Uterus (tissue), 4 donors: ENCODE measurements around the gene SBF2. TPM values are rescaled to one million over a fixed set of nuclear protein-coding genes. Genes with fewer than 3 reads are reported as not detected.

ENCODE experiments used
- DNase-seq, 2 donors: peaks; one replicate each; pipeline ENCODE4 v3.0.0-alpha.2; 2019 to 2020
- H3K27ac ChIP-seq, 2 donors: fragments of 200-600 bp; sonication (generic); 1 replicate in 1 of 2; 2 replicates in 1 of 2; pipeline ENCODE4 v1.5.1; 2016 to 2018
- H3K27me3 ChIP-seq, 2 donors: fragments of 200-600 bp; sonication (generic); one replicate each; pipeline ENCODE4 v1.5.1; 2018 to 2019; ENCODE audit warnings: control low read depth in 1 of 2
- H3K36me3 ChIP-seq, 2 donors: fragments of 200-600 bp; sonication (generic); one replicate each; pipeline ENCODE4 v1.5.1; 2019; ENCODE audit warnings: control low read depth in 1 of 2
- H3K4me1 ChIP-seq, 2 donors: fragments of 200-600 bp; sonication (generic); one replicate each; pipeline ENCODE4 v1.5.1; 2018 to 2019; ENCODE audit warnings: control low read depth in 1 of 2
- H3K4me3 ChIP-seq, 2 donors: fragments of 200-600 bp; sonication (generic); 1 replicate in 1 of 2; 2 replicates in 1 of 2; pipeline ENCODE4 v1.5.1; 2018 to 2019; ENCODE audit warnings: mild to moderate bottlenecking in 1 of 2
- H3K9me3 ChIP-seq, 2 donors: fragments of 200-600 bp; sonication (generic); one replicate each; pipeline ENCODE4 v1.5.1; 2019; ENCODE audit warnings: control low read depth in 1 of 2
- POLR2A ChIP-seq, 2 donors: fragments of 450-650 bp; IDR thresholded peaks; one replicate each; pipeline ENCODE4 v1.6.1; 2016; ENCODE audit warnings: antibody characterized with exemption in 2 of 2, mild to moderate bottlenecking in 1 of 2, moderate library complexity in 1 of 2
- intact Hi-C: fragments of 100-400 bp; cut with DNase I; formaldehyde crosslinking; loops from one replicate; pipeline ENCODE4 v1.15.1; 2023; ENCODE audit warnings: low total_unique reads
- total RNA-seq, 4 donors: library from RNA; depleted of rRNA in 3 of 4; stranded (reverse); fragments of >200 nt in 3 of 4; gene quantifications; one replicate each; pipeline versions ENCODE4 v1.1.0 to v1.2.4, GENCODE V29; 2014 to 2023
- TF ChIP-seq, protein P1 (sequence below), 4 experiments: fragments of 200-600 bp in 2 of 4; fragments of 450-650 bp in 2 of 4; sonication (generic) in 2 of 4; IDR thresholded peaks; one replicate each; pipeline ENCODE4 v1.5.1; 2016 to 2019; ENCODE audit warnings: antibody characterized with exemption in 4 of 4, mild to moderate bottlenecking in 2 of 4, moderate library complexity in 1 of 4
- donor health status: DM: yes; HTN: yes; CAD: no.

SBF2 gene
- total RNA-seq, 4 donors from 2014 or later = 45.0 to 202 (median 98.0) TPM

DNA sequence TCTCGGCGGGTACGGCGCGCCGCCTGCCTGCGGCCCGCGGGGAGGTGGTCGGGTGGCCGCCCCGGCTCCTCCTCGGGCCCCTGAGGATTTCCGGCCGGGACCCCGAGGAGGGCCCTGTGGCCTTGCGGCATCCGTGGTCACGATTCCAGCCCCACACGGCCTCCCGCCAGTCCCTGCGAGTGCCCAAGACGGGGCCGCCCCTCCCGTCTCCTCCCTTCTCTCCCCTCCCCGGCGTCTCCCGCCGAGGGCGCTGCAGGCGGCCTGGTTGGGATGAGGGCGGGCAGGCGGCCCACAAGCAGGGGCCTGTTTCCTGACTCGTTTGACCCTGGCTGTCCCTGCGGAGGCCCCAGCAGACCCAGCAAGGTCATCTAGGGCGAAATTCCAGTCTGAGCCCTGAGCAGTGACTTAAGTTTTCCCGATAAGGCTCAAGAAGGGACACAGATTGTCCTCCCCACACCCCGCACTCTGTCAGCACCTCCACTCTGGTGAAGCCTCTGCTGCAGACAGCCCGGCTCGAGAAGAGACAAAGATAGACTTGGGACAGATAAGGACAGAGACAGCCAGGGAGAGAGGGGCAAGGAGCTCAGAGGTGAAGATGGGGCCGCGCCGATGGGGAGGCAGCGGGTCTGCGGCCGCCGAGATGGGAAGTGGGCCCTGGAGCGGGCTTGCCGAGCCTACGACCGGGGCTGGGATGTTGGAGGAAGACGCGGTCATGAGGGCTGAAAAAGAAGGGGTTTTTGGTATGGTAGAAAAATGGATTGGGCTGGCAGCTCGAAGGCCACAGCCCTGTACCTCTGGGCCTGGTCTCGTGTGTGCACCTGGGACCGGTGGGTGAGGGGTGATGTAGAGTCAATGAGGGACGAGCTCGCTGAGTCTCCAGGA is 535.1 kb downstream of the SBF2 start:
- intact Hi-C loops = loop anchor here (10.0 kb wide), 2 partner anchors 216 to 566 kb away; no protein-coding TSS in a partner anchor
- H3K9me3 ChIP-seq = no peaks in the 10 kb centered on the region
- H3K4me1 ChIP-seq = peaks cover 7 to 9% of the 10 kb centered on the region in 2 donors
- DNase-seq = peak; percentile 75 to 81
- H3K36me3 ChIP-seq = no peaks in the 10 kb centered on the region
- H3K27me3 ChIP-seq = no peaks in the 10 kb centered on the region
- TF ChIP-seq, protein P1, sequence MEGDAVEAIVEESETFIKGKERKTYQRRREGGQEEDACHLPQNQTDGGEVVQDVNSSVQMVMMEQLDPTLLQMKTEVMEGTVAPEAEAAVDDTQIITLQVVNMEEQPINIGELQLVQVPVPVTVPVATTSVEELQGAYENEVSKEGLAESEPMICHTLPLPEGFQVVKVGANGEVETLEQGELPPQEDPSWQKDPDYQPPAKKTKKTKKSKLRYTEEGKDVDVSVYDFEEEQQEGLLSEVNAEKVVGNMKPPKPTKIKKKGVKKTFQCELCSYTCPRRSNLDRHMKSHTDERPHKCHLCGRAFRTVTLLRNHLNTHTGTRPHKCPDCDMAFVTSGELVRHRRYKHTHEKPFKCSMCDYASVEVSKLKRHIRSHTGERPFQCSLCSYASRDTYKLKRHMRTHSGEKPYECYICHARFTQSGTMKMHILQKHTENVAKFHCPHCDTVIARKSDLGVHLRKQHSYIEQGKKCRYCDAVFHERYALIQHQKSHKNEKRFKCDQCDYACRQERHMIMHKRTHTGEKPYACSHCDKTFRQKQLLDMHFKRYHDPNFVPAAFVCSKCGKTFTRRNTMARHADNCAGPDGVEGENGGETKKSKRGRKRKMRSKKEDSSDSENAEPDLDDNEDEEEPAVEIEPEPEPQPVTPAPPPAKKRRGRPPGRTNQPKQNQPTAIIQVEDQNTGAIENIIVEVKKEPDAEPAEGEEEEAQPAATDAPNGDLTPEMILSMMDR (IDR thresholded peaks at IDR 0.05) = peak; percentile 27 to 61 (median 50)
- TF ChIP-seq POLR2A (IDR thresholded peaks at IDR 0.05) = no peak
- peak overlapping the region; percentile 53 to 61 for H3K4me3 ChIP-seq
- peak overlapping the region; percentile 85 to 95 for H3K27ac ChIP-seq

DNA sequence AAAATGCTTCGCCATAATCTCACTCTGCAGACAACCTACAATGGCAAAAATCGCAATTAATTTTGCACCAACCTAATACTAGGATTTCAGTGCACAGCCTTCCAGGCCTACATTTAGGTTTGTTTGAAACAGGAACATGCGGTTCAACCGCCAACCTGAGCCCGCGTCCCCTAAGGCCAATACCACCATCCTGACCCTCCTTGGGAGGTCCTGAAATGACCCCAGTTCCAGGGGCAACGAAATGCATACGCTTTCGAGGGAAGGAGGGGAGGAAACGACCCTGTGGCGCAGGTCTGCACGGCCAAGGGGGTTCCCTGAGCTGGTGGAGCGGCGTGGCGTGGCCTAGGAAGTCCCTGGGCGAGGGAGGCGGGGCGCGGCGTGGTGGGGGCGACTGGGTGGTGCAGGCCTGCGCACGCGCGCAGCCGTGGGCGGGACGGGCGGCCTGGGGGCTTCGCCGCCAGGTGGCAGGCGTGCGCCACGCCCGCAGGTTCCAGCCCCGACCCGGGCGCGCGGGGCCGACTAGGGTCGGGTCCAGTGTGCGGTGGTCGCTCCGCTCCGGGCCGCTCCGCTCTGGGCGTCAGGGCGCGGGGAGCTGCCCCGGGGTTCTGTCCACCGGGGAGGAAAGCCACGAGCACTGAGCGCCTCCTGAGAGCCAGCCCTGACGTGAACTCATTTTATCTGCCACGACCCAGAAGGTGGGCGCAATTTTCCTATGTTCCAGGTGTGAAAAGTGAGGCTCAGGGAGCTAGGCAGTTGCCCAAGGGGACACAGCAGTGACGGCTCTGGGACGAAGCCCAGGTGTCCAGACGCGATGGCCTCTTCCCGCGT is 536.0 kb downstream of the SBF2 start:
- TF ChIP-seq, protein P1 (IDR thresholded peaks at IDR 0.05) = peak; percentile 35 to 98 (median 98)
- TF ChIP-seq POLR2A (IDR thresholded peaks at IDR 0.05) = peak; percentile 61 to 71
- peaks cover 7 to 9% of the 10 kb centered on the region in 2 donors for H3K4me1 ChIP-seq
- peak overlapping the region; percentile 85 to 95 for H3K27ac ChIP-seq

GRCh38 chr11:9756878-9757277 is 537.1 kb downstream of the SBF2 start:
- peaks cover 7 to 9% of the 10 kb centered on the region in 2 donors for H3K4me1 ChIP-seq
- no peaks in the 10 kb centered on the region for H3K36me3 ChIP-seq
- intact Hi-C loops = loop anchor here (10.0 kb wide), 2 partner anchors 218 to 568 kb away; no protein-coding TSS in a partner anchor
- H3K27ac ChIP-seq = peak overlapping the region in 1 of 2 donors; percentile 15
- no peak for DNase-seq
- no peaks in the 10 kb centered on the region for H3K27me3 ChIP-seq
- no peaks in the 10 kb centered on the region for H3K9me3 ChIP-seq
- no peak for TF ChIP-seq POLR2A (IDR thresholded peaks at IDR 0.05)
- TF ChIP-seq, protein P1 (IDR thresholded peaks at IDR 0.05) = no peak
- H3K4me3 ChIP-seq = no peak overlapping the region

More for the DNA sequence above, 536.0 kb downstream of the SBF2 start:
- peak; percentile 87 to 88 for DNase-seq
- intact Hi-C loops = loop anchor here (10.0 kb wide), 2 partner anchors 217 to 567 kb away; no protein-coding TSS in a partner anchor
- Histone ChIP-seq H3K36me3 (no peaks in the 10 kb centered on the region), H3K27me3 (no peaks in the 10 kb centered on the region), H3K9me3 (no peaks in the 10 kb centered on the region), H3K4me3 (peak overlapping the region; percentile 53 to 61)

GRCh38 chr11:9756461-9756860 is 537.6 kb downstream of the SBF2 start:
- peak overlapping the region; percentile 15 to 61 for H3K27ac ChIP-seq
- intact Hi-C loops = loop anchor here (10.0 kb wide), 2 partner anchors 218 to 568 kb away; no protein-coding TSS in a partner anchor
- H3K27me3 ChIP-seq = no peaks in the 10 kb centered on the region
- no peak for DNase-seq
- no peaks in the 10 kb centered on the region for H3K36me3 ChIP-seq
- H3K4me1 ChIP-seq = peaks cover 7 to 9% of the 10 kb centered on the region in 2 donors
- TF ChIP-seq POLR2A (IDR thresholded peaks at IDR 0.05) = no peak
- TF ChIP-seq, protein P1 (IDR thresholded peaks at IDR 0.05) = no peak
- no peak overlapping the region for H3K4me3 ChIP-seq
- H3K9me3 ChIP-seq = no peaks in the 10 kb centered on the region
